ENCODE data around the gene CCNB2.
"Not testable (repeated sequence)": the region's sequence is repeated elsewhere in the genome, so short reads cannot be mapped to it uniquely, and the experiment has no call there.

CCNB2 gene

DNA sequence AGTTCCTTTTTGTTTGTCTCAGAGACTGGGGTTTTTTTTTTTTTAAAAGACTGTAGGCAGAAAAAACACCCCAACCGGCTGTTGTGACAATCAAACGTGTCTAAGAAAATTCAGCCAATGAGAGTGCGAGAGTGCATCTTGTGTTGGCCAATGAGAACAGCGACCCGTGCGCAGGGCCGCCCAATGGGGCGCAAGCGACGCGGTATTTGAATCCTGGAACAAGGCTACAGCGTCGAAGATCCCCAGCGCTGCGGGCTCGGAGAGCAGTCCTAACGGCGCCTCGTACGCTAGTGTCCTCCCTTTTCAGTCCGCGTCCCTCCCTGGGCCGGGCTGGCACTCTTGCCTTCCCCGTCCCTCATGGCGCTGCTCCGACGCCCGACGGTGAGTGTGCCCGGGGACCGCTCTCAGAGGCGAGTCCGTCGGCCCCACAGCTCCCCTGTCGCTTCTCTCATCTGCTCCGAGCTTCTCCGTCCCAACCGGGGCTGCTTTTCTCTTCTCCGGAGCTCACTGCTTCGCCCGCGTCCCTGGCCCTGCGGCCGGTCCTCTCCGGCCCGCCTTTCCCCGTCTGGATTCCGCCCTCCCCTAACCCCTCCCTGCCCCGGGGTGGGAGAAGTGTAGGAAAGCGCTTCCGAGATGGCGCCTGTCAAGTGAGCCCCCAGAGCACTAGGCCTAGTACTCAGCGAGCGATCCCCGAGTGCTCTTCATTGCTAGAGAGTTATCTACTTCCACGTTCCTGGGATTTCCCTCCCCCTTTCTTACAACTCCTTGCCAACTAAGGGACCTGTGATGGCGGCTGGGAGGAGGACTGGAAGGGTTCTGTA lies at the start of gene CCNB2:
Gene CCNB2, plus strand, starts transcription at position 235 of the 821 bp plus-strand sequence. Its CDS starts 123 bp downstream, at position 358.
- DNase-seq (ENCODE audit: low read depth in 2 of 3, low spot score in 2 of 3) = peak; percentile 40 to 67 (median 53)

DNA sequence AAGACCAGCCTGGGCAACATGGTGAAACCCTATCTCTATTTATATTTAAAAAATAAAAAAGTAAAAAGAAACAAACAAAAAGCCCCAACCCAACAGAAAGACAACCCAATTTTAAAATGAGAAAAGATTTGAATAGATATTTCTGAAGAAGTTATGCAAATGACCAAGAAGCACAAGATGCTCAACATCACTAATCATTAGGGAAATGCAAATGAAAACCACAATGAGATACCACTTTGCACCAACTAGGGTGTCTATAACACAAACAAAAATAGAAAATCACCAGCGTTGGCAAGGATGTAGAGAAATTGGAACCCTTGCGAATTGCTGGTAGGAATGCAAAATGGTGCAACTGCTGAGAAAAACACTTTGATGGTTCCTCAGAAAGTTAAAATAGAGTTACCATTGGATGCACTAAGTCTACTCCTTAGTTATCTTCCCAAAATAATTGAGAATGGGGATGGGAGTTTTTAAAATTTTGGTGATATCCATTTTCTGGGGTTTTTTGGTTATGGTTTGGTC lies 45.8 kb upstream of the CCNB2 start:
- no peak for DNase-seq (ENCODE audit: low read depth in 2 of 3, low spot score in 2 of 3)

GRCh38 chr15:59060348-59060747 lies 44.6 kb upstream of the CCNB2 start:
- no peak for DNase-seq (ENCODE audit: low read depth in 2 of 3, low spot score in 2 of 3)

DNA sequence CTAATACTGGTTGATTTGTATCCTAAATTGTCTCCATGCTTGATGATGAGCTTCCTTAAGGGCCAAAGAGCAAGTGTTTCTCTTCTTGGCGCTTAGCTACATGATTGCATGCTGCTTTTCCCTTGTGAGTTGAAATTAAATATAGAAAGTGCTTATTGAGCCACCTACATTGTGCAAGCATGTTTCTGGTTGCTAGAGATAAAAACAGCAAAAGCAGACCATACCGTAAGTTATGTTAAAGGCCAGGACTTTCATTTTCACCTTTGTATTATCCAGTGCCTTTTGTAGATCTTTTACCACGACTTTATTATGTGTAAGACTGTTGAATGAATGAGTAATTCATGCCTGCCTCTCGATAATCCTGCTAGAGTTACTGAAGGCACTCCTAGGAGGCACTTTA lies 41.9 kb upstream of the CCNB2 start:
- DNase-seq (ENCODE audit: low read depth in 2 of 3, low spot score in 2 of 3) = no peak

- DNase-seq (ENCODE audit: low read depth in 2 of 3, low spot score in 2 of 3) = no peak
Observed at GRCh38 chr15:59069430-59069829, 35.5 kb upstream of the CCNB2 start.

DNA sequence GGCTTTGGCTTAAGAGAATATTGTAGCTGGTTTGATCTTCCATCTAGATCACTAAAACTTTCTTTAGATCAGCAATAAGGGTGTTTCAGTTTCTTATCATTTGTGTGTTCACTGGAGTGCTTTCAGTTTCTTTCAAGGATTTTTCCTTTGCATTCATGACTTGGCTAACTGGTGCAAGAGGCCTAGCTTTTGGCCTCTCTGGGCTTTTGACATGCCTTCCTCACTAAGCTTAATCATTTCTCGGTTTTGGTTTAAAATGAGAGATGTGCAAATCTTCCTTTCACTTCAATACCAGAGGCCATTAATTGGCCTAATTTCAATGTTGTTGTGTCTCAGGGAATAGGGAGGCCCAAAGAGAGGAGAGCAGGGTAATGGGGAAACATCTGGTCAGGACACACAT lies 30.3 kb upstream of the CCNB2 start:
- no peak for DNase-seq (ENCODE audit: low read depth in 2 of 3, low spot score in 2 of 3)

DNA sequence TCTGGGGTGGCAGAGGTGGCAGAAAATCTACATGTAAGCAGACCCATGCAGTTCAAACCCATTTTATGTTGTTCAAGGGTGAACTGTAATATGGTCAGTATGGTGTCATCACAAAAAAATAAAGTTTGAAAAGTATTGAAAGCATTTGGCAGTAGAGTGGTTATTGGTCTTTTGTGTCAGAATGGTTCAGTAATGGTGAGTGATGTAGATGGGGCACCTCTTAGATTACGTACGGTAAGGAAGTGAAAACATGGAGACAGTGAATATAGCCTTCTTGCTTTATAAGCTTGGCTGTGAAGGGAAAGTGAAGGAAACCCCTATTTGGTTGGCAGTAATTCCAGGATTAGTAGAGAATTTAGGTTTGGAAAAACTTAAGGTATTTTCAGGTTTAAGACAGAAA lies 17.2 kb upstream of the CCNB2 start:
- DNase-seq (ENCODE audit: low read depth in 2 of 3, low spot score in 2 of 3) = no peak

DNA sequence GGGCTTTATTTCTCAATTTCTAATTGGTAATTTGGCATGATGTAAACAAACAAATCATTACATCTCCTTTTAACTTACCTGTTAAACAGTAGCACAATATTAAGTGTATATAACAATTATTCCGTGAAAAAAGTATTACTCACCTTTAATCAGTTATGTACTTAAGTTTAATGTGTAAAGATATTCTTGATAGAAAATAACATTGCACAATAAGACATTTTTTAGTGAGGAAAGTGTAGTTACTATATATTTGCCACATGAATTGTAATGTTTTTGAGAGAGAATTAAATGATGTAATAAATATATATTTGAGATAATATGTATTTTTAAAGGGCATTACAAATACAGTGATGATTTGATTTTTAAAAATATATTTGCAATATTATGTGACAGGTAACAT lies 10.9 kb upstream of the CCNB2 start:
- no peak for DNase-seq (ENCODE audit: low read depth in 2 of 3, low spot score in 2 of 3)

GRCh38 chr15:59096429-59096828 lies 8.5 kb upstream of the CCNB2 start:
- no peak for DNase-seq (ENCODE audit: low read depth in 2 of 3, low spot score in 2 of 3)

DNA sequence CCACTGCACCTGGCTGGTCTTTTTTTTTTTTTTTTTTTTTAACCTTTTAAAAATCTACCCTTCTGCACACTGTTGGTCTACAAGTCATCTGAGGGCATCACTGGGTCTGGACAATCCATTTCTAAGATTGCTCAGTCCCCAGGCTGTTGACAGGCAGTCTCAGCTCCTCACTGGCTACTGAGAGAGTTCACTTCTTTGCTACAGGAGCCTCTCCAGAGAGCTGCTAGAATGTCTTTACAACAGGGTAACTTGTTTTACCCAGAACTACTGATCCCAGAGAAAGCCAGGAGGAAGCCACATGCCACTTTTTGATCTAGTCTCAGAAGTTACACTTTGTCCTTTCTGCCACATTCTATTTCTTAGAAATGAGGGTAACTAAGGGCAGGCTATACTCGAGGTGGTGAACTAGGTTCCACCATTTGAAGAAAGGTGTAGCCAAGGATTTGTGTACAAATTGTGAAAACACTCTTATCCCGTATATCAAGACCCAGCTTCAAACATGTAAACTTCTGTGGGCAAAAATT lies 5.7 kb upstream of the CCNB2 start:
- no peak for DNase-seq (ENCODE audit: low read depth in 2 of 3, low spot score in 2 of 3)

- DNase-seq (ENCODE audit: low read depth in 2 of 3, low spot score in 2 of 3) = peak in 1 of 3 experiments; percentile 4
Observed at GRCh38 chr15:59104602-59104911, 389 bp upstream of the CCNB2 start.

DNA sequence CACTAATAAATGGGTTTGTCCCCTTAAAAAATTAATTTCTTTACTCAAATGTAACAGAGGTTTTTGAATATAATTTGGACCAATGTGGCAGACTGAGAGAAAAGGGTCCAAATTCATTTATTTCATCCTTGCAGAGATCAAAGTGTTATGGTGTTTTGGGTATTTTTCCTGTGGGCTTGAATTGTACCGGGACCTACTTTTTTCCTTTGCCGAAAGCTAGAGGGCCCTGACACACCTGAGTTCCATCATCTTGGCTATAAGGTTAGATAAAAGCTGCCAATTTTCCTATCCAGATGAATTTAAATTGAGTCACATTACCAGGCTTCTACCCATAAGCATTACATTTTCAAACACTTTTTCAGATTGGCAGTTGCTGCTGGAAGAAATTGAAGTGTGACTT lies 908 bp downstream of the CCNB2 start:
- DNase-seq (ENCODE audit: low read depth in 2 of 3, low spot score in 2 of 3) = no peak

- no peak for DNase-seq (ENCODE audit: low read depth in 2 of 3, low spot score in 2 of 3)
Observed at GRCh38 chr15:59111251-59111650, 6.3 kb downstream of the CCNB2 start.

DNA sequence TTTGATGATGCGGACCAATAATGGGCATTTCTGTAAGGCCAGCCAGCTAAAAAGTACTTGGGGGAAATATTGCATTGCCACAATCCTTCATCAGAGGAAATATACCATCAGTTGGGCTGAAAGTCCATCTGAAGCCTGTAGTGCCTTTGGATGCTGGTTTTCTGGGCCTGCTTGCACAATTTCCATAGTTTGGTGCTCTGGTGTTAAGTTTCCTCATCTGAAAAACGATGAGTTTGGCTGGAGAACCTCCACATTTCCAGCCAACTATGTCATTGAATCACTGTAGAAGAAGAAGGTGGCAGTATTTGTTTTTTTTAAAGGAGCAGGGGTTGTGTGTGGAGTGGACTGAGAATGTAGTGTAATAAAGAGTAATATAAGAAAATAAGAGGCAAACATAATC lies 10.1 kb downstream of the CCNB2 start:
- DNase-seq (ENCODE audit: low read depth in 2 of 3, low spot score in 2 of 3) = no peak

GRCh38 chr15:59116141-59116540 lies 11.2 kb downstream of the CCNB2 start:
- DNase-seq (ENCODE audit: low read depth in 2 of 3, low spot score in 2 of 3) = no peak

- DNase-seq (ENCODE audit: low read depth in 2 of 3, low spot score in 2 of 3) = no peak
Observed at GRCh38 chr15:59116771-59117170, 11.8 kb downstream of the CCNB2 start.

- DNase-seq (ENCODE audit: low read depth in 2 of 3, low spot score in 2 of 3) = no peak
Observed at GRCh38 chr15:59119625-59120024, 14.7 kb downstream of the CCNB2 start.

- DNase-seq (ENCODE audit: low read depth in 2 of 3, low spot score in 2 of 3) = no peak
Observed at GRCh38 chr15:59120937-59121336, 16.0 kb downstream of the CCNB2 start.

GRCh38 chr15:59124261-59124660 lies 19.3 kb downstream of the CCNB2 start:
- no peak for DNase-seq (ENCODE audit: low read depth in 2 of 3, low spot score in 2 of 3)

DNA sequence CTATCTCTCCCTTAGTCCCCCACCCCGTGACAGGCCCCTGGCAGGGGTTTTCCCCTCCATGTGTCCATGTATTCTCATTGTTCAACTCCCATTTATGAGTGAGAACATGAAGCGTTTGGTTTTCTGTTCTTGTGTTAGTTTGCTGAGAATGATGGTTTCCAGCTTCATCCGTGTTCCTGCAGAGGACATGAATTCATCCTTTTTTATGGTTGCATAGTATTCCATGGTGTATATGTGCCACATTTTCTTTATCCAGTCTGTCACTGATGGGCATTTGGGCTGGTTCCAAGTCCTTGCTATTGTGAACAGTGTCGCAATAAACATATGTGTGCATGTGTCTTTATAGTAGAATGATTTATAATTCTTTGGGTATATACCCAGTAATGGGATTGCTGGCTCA lies 20.7 kb downstream of the CCNB2 start:
- not testable (repeated sequence) for DNase-seq (ENCODE audit: low read depth in 2 of 3, low spot score in 2 of 3)

- not testable (repeated sequence) for DNase-seq (ENCODE audit: low read depth in 2 of 3, low spot score in 2 of 3)
Observed at GRCh38 chr15:59127255-59127654, 22.3 kb downstream of the CCNB2 start.

GRCh38 chr15:59131456-59131855 lies 26.5 kb downstream of the CCNB2 start:
- no peak for DNase-seq (ENCODE audit: low read depth in 2 of 3, low spot score in 2 of 3)

All from activated CD8-positive, alpha-beta memory T cell treated with anti-CD3 and anti-CD28 coated beads for 48 hours (primary cell).